ENCODE results near the gene PSMA8. TPM values are rescaled to one million over a fixed set of nuclear protein-coding genes. Genes with fewer than 3 reads are reported as not detected.
A peak's percentile ranks its signal among the peaks of the same experiment; 100 is the strongest.

PSMA8 gene
- total and polyA plus RNA-seq, 2 of the 8 experiments (the other 6 are each of a cell fraction or from before 2014, with no cell fraction given) = not detected

DNA sequence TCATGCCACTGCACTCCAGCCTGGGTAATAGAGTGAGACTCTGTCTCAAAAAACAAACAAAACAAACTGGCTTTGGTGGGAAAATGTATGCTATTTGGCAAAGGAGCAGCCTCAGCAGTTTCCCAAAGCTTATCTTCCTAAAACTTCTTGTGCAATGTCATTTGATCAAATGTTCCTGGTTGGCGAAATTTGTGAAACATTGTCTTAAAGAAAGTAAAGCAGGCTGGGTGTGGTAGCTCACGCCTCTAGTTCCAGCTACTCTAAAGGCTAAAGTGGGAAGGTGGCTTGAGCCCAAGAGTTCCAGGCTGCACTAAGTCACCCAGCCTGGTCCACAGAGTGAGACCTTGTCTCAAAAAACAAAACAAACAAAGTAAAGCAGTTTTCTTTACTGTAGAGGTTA, 75.3 kb downstream of the PSMA8 start:
- no peaks in the 10 kb centered on the region; a peak in 1 of 7 replicates for H3K4me1 ChIP-seq (replicated peaks in 1 of 4; ENCODE audit: control insufficient read depth in 3 of 4, insufficient read depth in 4 of 4, low read length in 3 of 4)
- H3K23me2 ChIP-seq (ENCODE audit: low read depth, low read length) = no peaks in the 10 kb centered on the region
- H2BK5ac ChIP-seq (ENCODE audit: low read depth, low read length) = no peak overlapping the region
- no peaks in the 10 kb centered on the region for H4K20me1 ChIP-seq (replicated peaks in 1 of 2; ENCODE audit: control insufficient read depth in 1 of 2, insufficient read depth in 2 of 2, low read length in 2 of 2)
- no peak overlapping the region for H2BK15ac ChIP-seq (ENCODE audit: low read length)
- no peak overlapping the region for H2AK5ac ChIP-seq (ENCODE audit: low read depth, low read length)
- no peak overlapping the region for H2BK20ac ChIP-seq (ENCODE audit: low read length)
- FAIRE-seq = no peak
- H2AFZ ChIP-seq (ENCODE audit: low read length) = peak overlapping the region; percentile 6; the same call in 1 of the 2 replicates
- H3K27ac ChIP-seq (ENCODE audit: low read depth, low read length) = no peak overlapping the region
- ChIA-PET POLR2A (ENCODE audit: partially characterized antibody) (no interaction called here), CTCF (ENCODE audit: partially characterized antibody) (interaction anchor here (0.6 to 1.1 kb wide), 2 partner anchors 31 to 36 kb away, joined by 3 to 4 read pairs; no protein-coding TSS in a partner anchor)
- H3K9me3 ChIP-seq (ENCODE audit: insufficient read depth in 2 of 2, low read depth in 1 of 2, low read length in 1 of 2) = no peaks in the 10 kb centered on the region
- no peak overlapping the region for H3K18ac ChIP-seq (ENCODE audit: extremely low read depth, low read length)
- no peak overlapping the region for H4K91ac ChIP-seq (replicated peaks; ENCODE audit: insufficient read length, low read length)
- no peak overlapping the region for H3K23ac ChIP-seq (ENCODE audit: insufficient read length)
- WGBS, 2 experiments (ENCODE audit: extremely low coverage in 1 of 2, insufficient coverage in 1 of 2, insufficient read length in 1 of 2, insufficient replicate concordance in 2 of 2, low coverage in 1 of 2, low lambda C conversion rate in 2 of 2, missing lambda C conversion rate in 1 of 2) = 81% methylated on average over 2 of the region's 2 CpGs; no CpG with 5 or more reads in 1 of the 2 experiments
- DNase-seq (ENCODE audit: low read depth in 1 of 2, low spot score in 2 of 2) = no peak
- no peak overlapping the region for H3K4me3 ChIP-seq (ENCODE audit: extremely low read depth in 1 of 4, insufficient read depth in 2 of 4, low read depth in 3 of 4, low read length in 4 of 4)
- H3K4me2 ChIP-seq (ENCODE audit: insufficient read depth in 1 of 2, low read depth in 2 of 2, low read length in 2 of 2) = no peak overlapping the region
- H4K8ac ChIP-seq (ENCODE audit: extremely low read depth, insufficient read depth, low read length) = no peak overlapping the region
- no peaks in the 10 kb centered on the region for H3K27me3 ChIP-seq (replicated peaks in 1 of 4; ENCODE audit: control insufficient read depth in 3 of 4, extremely low read depth in 1 of 4, insufficient read depth in 3 of 4, low read length in 3 of 4)
- H3K79me1 ChIP-seq (ENCODE audit: low read depth, low read length) = no peaks in the 10 kb centered on the region
- H3K14ac ChIP-seq (ENCODE audit: insufficient read length) = no peak overlapping the region
- no peak overlapping the region for H2BK12ac ChIP-seq (ENCODE audit: low read depth, low read length)
- H2BK120ac ChIP-seq (replicated peaks; ENCODE audit: low read depth, low read length) = no peak overlapping the region
- no peak overlapping the region for H4K5ac ChIP-seq (ENCODE audit: insufficient read length, low read depth, low read length)
- H3K36me3 ChIP-seq (ENCODE audit: control insufficient read depth in 2 of 4, insufficient read depth in 4 of 4, low read length in 3 of 4) = no peaks in the 10 kb centered on the region
- no peak overlapping the region for H3K9ac ChIP-seq (replicated peaks in 1 of 4; ENCODE audit: extremely low read depth in 1 of 4, low read depth in 3 of 4, low read length in 3 of 4)
- H3K56ac ChIP-seq (replicated peaks; ENCODE audit: insufficient read length, low read depth, low read length) = no peak overlapping the region
- H3K4ac ChIP-seq (replicated peaks; ENCODE audit: insufficient read length, low read depth, low read length) = no peak overlapping the region
- no peaks in the 10 kb centered on the region for H3K79me2 ChIP-seq (ENCODE audit: control insufficient read depth in 1 of 2, insufficient read depth in 2 of 2, low read length in 2 of 2)
- no peak for TF ChIP-seq GABPA (IDR thresholded peaks at IDR 0.05; ENCODE audit: borderline replicate concordance, insufficient read depth, low read length)
- no peak for TF ChIP-seq SAP30 (IDR thresholded peaks at IDR 0.05; ENCODE audit: insufficient read depth, insufficient replicate concordance, low read length)
- no peak for TF ChIP-seq CHD2 (IDR thresholded peaks at IDR 0.05; ENCODE audit: low read length)
- TF ChIP-seq HDAC6 (IDR thresholded peaks at IDR 0.05; ENCODE audit: low read depth, low read length) = no peak
- TF ChIP-seq POU5F1 (IDR thresholded peaks at IDR 0.05; ENCODE audit: low read depth, low read length) = no peak
- TF ChIP-seq EZH2 (IDR thresholded peaks at IDR 0.05; ENCODE audit: low read depth, low read length, severe bottlenecking) = no peak
- no peak for TF ChIP-seq SIRT6 (IDR thresholded peaks at IDR 0.05; ENCODE audit: low read length)
- TF ChIP-seq, protein P1, sequence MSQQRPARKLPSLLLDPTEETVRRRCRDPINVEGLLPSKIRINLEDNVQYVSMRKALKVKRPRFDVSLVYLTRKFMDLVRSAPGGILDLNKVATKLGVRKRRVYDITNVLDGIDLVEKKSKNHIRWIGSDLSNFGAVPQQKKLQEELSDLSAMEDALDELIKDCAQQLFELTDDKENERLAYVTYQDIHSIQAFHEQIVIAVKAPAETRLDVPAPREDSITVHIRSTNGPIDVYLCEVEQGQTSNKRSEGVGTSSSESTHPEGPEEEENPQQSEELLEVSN (IDR thresholded peaks at IDR 0.05) = no peak

Data from H1 (cell line).